Loucy (cell line): ENCODE measurements around the gene GMCL2.

Source experiments
- H2AFZ ChIP-seq: fragments of 200-600 bp; sonication (generic); 2 replicates; pipeline ENCODE4 v1.6.0; 2016; ENCODE audit warnings: antibody characterized with exemption, mild to moderate bottlenecking, low read length, moderate library complexity
- H3F3A ChIP-seq: fragments of 200-600 bp; 2 replicates; pipeline ENCODE4 v1.6.0; 2016; ENCODE audit warnings: antibody characterized with exemption, low read depth, mild to moderate bottlenecking
- H3K27me3 ChIP-seq: fragments of 200-600 bp; sonication (generic); 2 replicates; pipeline ENCODE4 v1.6.1; 2014; ENCODE audit warnings: low read length, mild to moderate bottlenecking; ENCODE audit not compliant: insufficient read depth, poor library complexity, severe bottlenecking
- H3K36me3 ChIP-seq: fragments of 200-600 bp; sonication (generic); 2 replicates; pipeline ENCODE4 v1.6.1; 2016; ENCODE audit warnings: low read length; ENCODE audit not compliant: insufficient read depth
- H3K4me1 ChIP-seq: fragments of 200-600 bp; sonication (generic); 2 replicates; pipeline ENCODE4 v1.5.1; 2014; ENCODE audit warnings: low read length, mild to moderate bottlenecking; ENCODE audit not compliant: insufficient read depth, poor library complexity, severe bottlenecking
- H3K4me2 ChIP-seq: fragments of 200-600 bp; sonication (generic); 2 replicates; pipeline ENCODE4 v1.6.0; 2014; ENCODE audit warnings: antibody characterized with exemption, low read length, low read depth, mild to moderate bottlenecking; ENCODE audit not compliant: poor library complexity, severe bottlenecking
- H3K4me3 ChIP-seq: fragments of 200-600 bp; sonication (generic); 2 replicates; pipeline ENCODE4 v1.5.1; 2014; ENCODE audit warnings: low read length, mild to moderate bottlenecking, mixed read lengths; ENCODE audit not compliant: poor library complexity, severe bottlenecking
- H3K79me2 ChIP-seq: fragments of 200-600 bp; sonication (generic); 2 replicates; pipeline ENCODE4 v1.6.1; 2014; ENCODE audit warnings: low read length; ENCODE audit not compliant: insufficient read depth
- H3K9ac ChIP-seq: fragments of 200-600 bp; sonication (generic); 2 replicates; pipeline ENCODE4 v1.6.0; 2014; ENCODE audit warnings: mild to moderate bottlenecking, low read depth, low read length, moderate library complexity; ENCODE audit not compliant: poor library complexity, severe bottlenecking
- H3K9me2 ChIP-seq: fragments of 200-600 bp; sonication (generic); replicated peaks from 2 replicates; pipeline ENCODE4 v1.6.1; 2016; ENCODE audit warnings: low read depth, low read length, mixed read lengths
- H3K9me3 ChIP-seq: fragments of 200-600 bp; sonication (generic); 2 replicates; pipeline ENCODE4 v1.6.1; 2014; ENCODE audit warnings: mild to moderate bottlenecking, antibody characterized with exemption, low read length, low read depth; ENCODE audit not compliant: insufficient read depth
- H4K20me1 ChIP-seq: fragments of 200-600 bp; sonication (generic); 2 replicates; pipeline ENCODE4 v1.6.0; 2014; ENCODE audit warnings: antibody characterized with exemption, low read length, mild to moderate bottlenecking; ENCODE audit not compliant: insufficient read depth, poor library complexity, severe bottlenecking
- CTCF ChIP-seq: fragments of 200-600 bp; sonication (generic); conservative IDR thresholded peaks from 2 replicates; pipeline ENCODE4 v1.5.1; 2014; ENCODE audit warnings: mild to moderate bottlenecking, antibody characterized with exemption, low read length
- EZH2phosphoT487 ChIP-seq: fragments of 200-600 bp; IDR thresholded peaks from 2 replicates; pipeline ENCODE4 v1.6.1; 2018; ENCODE audit warnings: antibody characterized with exemption, mild to moderate bottlenecking, moderate library complexity, borderline replicate concordance

The GMCL2 gene

GRCh38 chr5:178142642-178143041, 44.5 kb downstream of the GMCL2 start:
- Histone ChIP-seq H3K4me3 (no peak overlapping the region), H4K20me1 (no peaks in the 10 kb centered on the region), H3K4me2 (no peak overlapping the region), H3K9me3 (no peaks in the 10 kb centered on the region), H3F3A (no peaks in the 10 kb centered on the region), H3K79me2 (no peaks in the 10 kb centered on the region), H3K27me3 (no peaks in the 10 kb centered on the region), H2AFZ (no peak overlapping the region), H3K4me1 (no peaks in the 10 kb centered on the region), H3K9me2 (no peaks in the 10 kb centered on the region), H3K9ac (no peak overlapping the region), H3K36me3 (peaks cover 8% of the 10 kb centered on the region; the same call in 1 of the 2 replicates)
- TF ChIP-seq EZH2phosphoT487, result no peak
- TF ChIP-seq CTCF, result no peak

DNA sequence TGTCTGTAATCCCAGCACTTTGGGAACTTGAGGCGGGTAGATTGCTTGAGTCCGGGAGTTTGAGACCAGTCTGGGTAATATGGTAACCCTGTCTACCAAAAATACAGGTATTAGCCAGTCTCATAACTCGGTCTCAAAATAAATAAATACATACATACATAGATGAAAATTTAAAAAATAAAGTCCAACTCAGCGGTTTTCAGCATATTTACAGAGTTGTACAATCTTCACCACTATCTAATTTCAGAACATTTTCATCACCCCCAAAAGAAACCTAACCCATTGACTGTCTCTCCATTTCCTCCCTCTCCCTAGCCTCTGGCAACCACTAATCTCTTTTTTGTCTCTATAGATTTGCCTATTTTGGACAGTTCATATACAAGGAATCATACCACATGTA, 45.6 kb downstream of the GMCL2 start:
- Histone ChIP-seq H3K79me2 (no peaks in the 10 kb centered on the region), H3K9me2 (no peaks in the 10 kb centered on the region), H3F3A (no peaks in the 10 kb centered on the region), H3K9me3 (no peaks in the 10 kb centered on the region), H3K27me3 (no peaks in the 10 kb centered on the region), H3K36me3 (no peaks in the 10 kb centered on the region), H3K9ac (no peak overlapping the region), H3K4me3 (no peak overlapping the region), H4K20me1 (no peaks in the 10 kb centered on the region), H2AFZ (no peak overlapping the region), H3K4me2 (no peak overlapping the region), H3K4me1 (no peaks in the 10 kb centered on the region)
- TF ChIP-seq CTCF (no peak), EZH2phosphoT487 (no peak)

- no peak overlapping the region for H3K9ac ChIP-seq
- H3K36me3 ChIP-seq, result no peaks in the 10 kb centered on the region
- no peaks in the 10 kb centered on the region for H4K20me1 ChIP-seq
These were observed 49.2 kb downstream of the GMCL2 start for GRCh38 chr5:178137991-178138390.

More at GRCh38 chr5:178137991-178138390, 49.2 kb downstream of the GMCL2 start:
- H3K4me1 ChIP-seq, result no peaks in the 10 kb centered on the region
- TF ChIP-seq CTCF, result no peak
- no peak for TF ChIP-seq EZH2phosphoT487
- no peak overlapping the region for H3K4me2 ChIP-seq
- no peaks in the 10 kb centered on the region for H3K27me3 ChIP-seq
- H2AFZ ChIP-seq, result no peak overlapping the region
- H3K4me3 ChIP-seq, result no peak overlapping the region
- no peaks in the 10 kb centered on the region for H3K79me2 ChIP-seq
- H3F3A ChIP-seq, result no peaks in the 10 kb centered on the region
- H3K9me3 ChIP-seq, result no peaks in the 10 kb centered on the region
- H3K9me2 ChIP-seq, result no peaks in the 10 kb centered on the region
